HEK293 (cell line): ENCODE results near the gene FAM171A1.
"Not testable (repeated sequence)": the region's sequence is repeated elsewhere in the genome, so short reads cannot be mapped to it uniquely, and the experiment has no call there.

Experiments
- TCF7L2 ChIP-seq: IDR thresholded peaks from 2 replicates; pipeline ENCODE4 v1.6.1; 2011; ENCODE audit warnings: low read depth, mild to moderate bottlenecking, inconsistent platforms, low read length, moderate library complexity, borderline replicate concordance
- ZBTB1 ChIP-seq: fragments of 450-650 bp; formaldehyde crosslinking; IDR thresholded peaks from 2 replicates; pipeline ENCODE4 v1.5.1; 2016; ENCODE audit warnings: missing biosample characterization, missing genetic modification characterization
- ZNF174 ChIP-seq: fragments of 450-650 bp; formaldehyde crosslinking; IDR thresholded peaks from 2 replicates; pipeline ENCODE4 v1.5.0; 2017; ENCODE audit warnings: missing biosample characterization, mild to moderate bottlenecking, missing genetic modification characterization
- ZNF548 ChIP-seq: fragments of 450-650 bp; formaldehyde crosslinking; IDR thresholded peaks from 2 replicates; pipeline ENCODE4 v1.5.1; 2016; ENCODE audit warnings: missing biosample characterization, missing genetic modification characterization
- TF ChIP-seq, protein P1 (sequence below): fragments of 450-650 bp; formaldehyde crosslinking; IDR thresholded peaks from 2 replicates; pipeline ENCODE4 v1.5.1; 2016; ENCODE audit warnings: missing biosample characterization, missing genetic modification characterization
- TF ChIP-seq, protein P2 (sequence below): fragments of 450-650 bp; formaldehyde crosslinking; IDR thresholded peaks from 2 replicates; pipeline ENCODE4 v1.5.1; 2016; ENCODE audit warnings: missing biosample characterization, missing genetic modification characterization
- TF ChIP-seq, protein P3 (sequence below): sonication (generic); formaldehyde crosslinking; IDR thresholded peaks from 2 replicates; pipeline ENCODE4 v1.8.1; 2022; ENCODE audit warnings: mild to moderate bottlenecking, moderate library complexity, missing genetic modification reagents

DNA sequence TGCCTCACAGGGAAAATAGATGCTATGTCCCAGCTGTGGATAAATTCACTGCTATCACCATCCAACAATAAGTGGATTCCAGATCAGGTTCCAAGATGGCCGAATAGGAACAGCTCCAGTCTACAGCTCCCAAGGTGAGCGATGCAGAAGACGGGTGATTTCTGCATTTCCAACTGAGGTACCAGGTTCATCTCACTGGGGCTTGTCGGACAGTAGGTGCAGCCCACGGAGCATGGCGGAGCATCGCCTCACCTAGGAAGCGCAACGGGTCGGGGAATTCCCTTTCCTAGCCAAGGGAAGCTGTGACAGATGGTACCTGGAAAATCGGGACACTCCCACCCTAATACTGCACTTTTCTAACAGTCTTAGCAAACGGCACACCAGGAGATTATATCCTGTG is 101.3 kb downstream of the FAM171A1 start:
- TF ChIP-seq, protein P1, sequence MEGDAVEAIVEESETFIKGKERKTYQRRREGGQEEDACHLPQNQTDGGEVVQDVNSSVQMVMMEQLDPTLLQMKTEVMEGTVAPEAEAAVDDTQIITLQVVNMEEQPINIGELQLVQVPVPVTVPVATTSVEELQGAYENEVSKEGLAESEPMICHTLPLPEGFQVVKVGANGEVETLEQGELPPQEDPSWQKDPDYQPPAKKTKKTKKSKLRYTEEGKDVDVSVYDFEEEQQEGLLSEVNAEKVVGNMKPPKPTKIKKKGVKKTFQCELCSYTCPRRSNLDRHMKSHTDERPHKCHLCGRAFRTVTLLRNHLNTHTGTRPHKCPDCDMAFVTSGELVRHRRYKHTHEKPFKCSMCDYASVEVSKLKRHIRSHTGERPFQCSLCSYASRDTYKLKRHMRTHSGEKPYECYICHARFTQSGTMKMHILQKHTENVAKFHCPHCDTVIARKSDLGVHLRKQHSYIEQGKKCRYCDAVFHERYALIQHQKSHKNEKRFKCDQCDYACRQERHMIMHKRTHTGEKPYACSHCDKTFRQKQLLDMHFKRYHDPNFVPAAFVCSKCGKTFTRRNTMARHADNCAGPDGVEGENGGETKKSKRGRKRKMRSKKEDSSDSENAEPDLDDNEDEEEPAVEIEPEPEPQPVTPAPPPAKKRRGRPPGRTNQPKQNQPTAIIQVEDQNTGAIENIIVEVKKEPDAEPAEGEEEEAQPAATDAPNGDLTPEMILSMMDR (tag by site-specific recombination): not testable (repeated sequence)
- not testable (repeated sequence) for TF ChIP-seq ZNF548 (tag by site-specific recombination); ZBTB1 (tag by site-specific recombination); TCF7L2; ZNF174 (tag by site-specific recombination)
- TF ChIP-seq, protein P2, sequence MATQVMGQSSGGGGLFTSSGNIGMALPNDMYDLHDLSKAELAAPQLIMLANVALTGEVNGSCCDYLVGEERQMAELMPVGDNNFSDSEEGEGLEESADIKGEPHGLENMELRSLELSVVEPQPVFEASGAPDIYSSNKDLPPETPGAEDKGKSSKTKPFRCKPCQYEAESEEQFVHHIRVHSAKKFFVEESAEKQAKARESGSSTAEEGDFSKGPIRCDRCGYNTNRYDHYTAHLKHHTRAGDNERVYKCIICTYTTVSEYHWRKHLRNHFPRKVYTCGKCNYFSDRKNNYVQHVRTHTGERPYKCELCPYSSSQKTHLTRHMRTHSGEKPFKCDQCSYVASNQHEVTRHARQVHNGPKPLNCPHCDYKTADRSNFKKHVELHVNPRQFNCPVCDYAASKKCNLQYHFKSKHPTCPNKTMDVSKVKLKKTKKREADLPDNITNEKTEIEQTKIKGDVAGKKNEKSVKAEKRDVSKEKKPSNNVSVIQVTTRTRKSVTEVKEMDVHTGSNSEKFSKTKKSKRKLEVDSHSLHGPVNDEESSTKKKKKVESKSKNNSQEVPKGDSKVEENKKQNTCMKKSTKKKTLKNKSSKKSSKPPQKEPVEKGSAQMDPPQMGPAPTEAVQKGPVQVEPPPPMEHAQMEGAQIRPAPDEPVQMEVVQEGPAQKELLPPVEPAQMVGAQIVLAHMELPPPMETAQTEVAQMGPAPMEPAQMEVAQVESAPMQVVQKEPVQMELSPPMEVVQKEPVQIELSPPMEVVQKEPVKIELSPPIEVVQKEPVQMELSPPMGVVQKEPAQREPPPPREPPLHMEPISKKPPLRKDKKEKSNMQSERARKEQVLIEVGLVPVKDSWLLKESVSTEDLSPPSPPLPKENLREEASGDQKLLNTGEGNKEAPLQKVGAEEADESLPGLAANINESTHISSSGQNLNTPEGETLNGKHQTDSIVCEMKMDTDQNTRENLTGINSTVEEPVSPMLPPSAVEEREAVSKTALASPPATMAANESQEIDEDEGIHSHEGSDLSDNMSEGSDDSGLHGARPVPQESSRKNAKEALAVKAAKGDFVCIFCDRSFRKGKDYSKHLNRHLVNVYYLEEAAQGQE (tag by site-specific recombination): not testable (repeated sequence)
- TF ChIP-seq, protein P3, sequence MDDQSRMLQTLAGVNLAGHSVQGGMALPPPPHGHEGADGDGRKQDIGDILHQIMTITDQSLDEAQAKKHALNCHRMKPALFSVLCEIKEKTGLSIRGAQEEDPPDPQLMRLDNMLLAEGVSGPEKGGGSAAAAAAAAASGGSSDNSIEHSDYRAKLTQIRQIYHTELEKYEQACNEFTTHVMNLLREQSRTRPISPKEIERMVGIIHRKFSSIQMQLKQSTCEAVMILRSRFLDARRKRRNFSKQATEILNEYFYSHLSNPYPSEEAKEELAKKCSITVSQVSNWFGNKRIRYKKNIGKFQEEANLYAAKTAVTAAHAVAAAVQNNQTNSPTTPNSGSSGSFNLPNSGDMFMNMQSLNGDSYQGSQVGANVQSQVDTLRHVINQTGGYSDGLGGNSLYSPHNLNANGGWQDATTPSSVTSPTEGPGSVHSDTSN (CRISPR knock-in tag): not testable (repeated sequence)
